Activated naive CD8-positive, alpha-beta T cell treated with anti-CD3 and anti-CD28 coated beads, Interleukin-2, amount 10 ng/mL, durations not matched to agents 7 days and 5 days (primary cell): Measurements from ENCODE around the gene ISCU. TPM values are rescaled to one million over a fixed set of nuclear protein-coding genes. Genes with fewer than 3 reads are reported as not detected.

Experiments
- total RNA-seq, 2 experiments: library from RNA; stranded (reverse); gene quantifications; one replicate each; pipeline ENCODE4 v1.2.3, GENCODE V29; 2021

ISCU gene
- total RNA-seq, 2 experiments from 2014 or later, result 86.8 to 89.6 TPM

Other genes with a start within 250 kb of the ISCU start
- gene CMKLR1, start 223.3 kb upstream of the ISCU start, total RNA-seq, result 1 to 10 TPM in 1 of 2 experiments, under 1 TPM in 1; 0.82 to 1.0 TPM
- gene FICD, start 47.3 kb upstream of the ISCU start, total RNA-seq, result 1 to 10 TPM; 6.8 to 6.9 TPM
- gene SART3, start 1.4 kb upstream of the ISCU start, total RNA-seq, result 10 to 100 TPM; 79.9 to 88.3 TPM
- gene TMEM119, start 35.5 kb downstream of the ISCU start, total RNA-seq, result under 1 TPM; 0.11 to 0.48 TPM
- 100 to 1,000 TPM; 159 to 163 TPM for gene SELPLG, start 71.3 kb downstream of the ISCU start, total RNA-seq
- gene CORO1C, start 168.9 kb downstream of the ISCU start, total RNA-seq, result 10 to 100 TPM; 47.4 to 53.7 TPM